Nephron progenitor cell (in vitro differentiated cells): ENCODE measurements around the gene FGF12.

ENCODE experiments used
- DNase-seq: peaks from one replicate; pipeline ENCODE4 v3.0.0; 2021
- H3K27ac Mint-ChIP-seq: 2 replicates; pipeline ENCODE4 v1.8.0; 2021; ENCODE audit warnings: mild to moderate bottlenecking, moderate library complexity, mixed read lengths
- H3K27me3 Mint-ChIP-seq: 2 replicates; pipeline ENCODE4 v1.8.0; 2021; ENCODE audit warnings: mild to moderate bottlenecking, low read depth, mixed read lengths; ENCODE audit not compliant: poor library complexity
- H3K36me3 Mint-ChIP-seq: 2 replicates; pipeline ENCODE4 v1.8.0; 2021; ENCODE audit warnings: low read depth, mixed read lengths
- H3K4me1 Mint-ChIP-seq: 2 replicates; pipeline ENCODE4 v1.8.0; 2021; ENCODE audit warnings: mixed read lengths
- H3K4me3 Mint-ChIP-seq: 2 replicates; pipeline ENCODE4 v1.8.0; 2021; ENCODE audit warnings: mild to moderate bottlenecking, moderate library complexity, mixed read lengths
- H3K9me3 Mint-ChIP-seq: 2 replicates; pipeline ENCODE4 v1.8.0; 2021; ENCODE audit warnings: mild to moderate bottlenecking, moderate library complexity, mixed read lengths
- CTCF ChIP-seq: fragments of 200-600 bp; sonication (generic); IDR thresholded peaks from 2 replicates; pipeline ENCODE4 v1.5.0; 2021; ENCODE audit warnings: antibody characterized with exemption

Gene FGF12

GRCh38 chr3:192408007-192408646 lies 319.2 kb downstream of the FGF12 start:
- no peak for TF ChIP-seq CTCF
- DNase-seq: peak; percentile 59
- H3K27ac Mint-ChIP-seq: no peak overlapping the region
- peaks cover 73% of the 10 kb centered on the region for H3K27me3 Mint-ChIP-seq
- H3K9me3 Mint-ChIP-seq: no peaks in the 10 kb centered on the region
- peak overlapping the region; percentile 90 for H3K4me3 Mint-ChIP-seq
- H3K4me1 Mint-ChIP-seq: peaks cover 14% of the 10 kb centered on the region
- no peaks in the 10 kb centered on the region for H3K36me3 Mint-ChIP-seq

- Mint-ChIP-seq H3K4me3 (no peak overlapping the region), H3K36me3 (no peaks in the 10 kb centered on the region), H3K27ac (no peak overlapping the region), H3K27me3 (peaks cover 5% of the 10 kb centered on the region), H3K4me1 (no peaks in the 10 kb centered on the region), H3K9me3 (no peaks in the 10 kb centered on the region)
- TF ChIP-seq CTCF: no peak
- no peak for DNase-seq
Measured at GRCh38 chr3:192399767-192400166, 327.6 kb downstream of the FGF12 start.

GRCh38 chr3:192397012-192397411 lies 330.3 kb downstream of the FGF12 start:
- DNase-seq: no peak
- peaks cover 4% of the 10 kb centered on the region for H3K27me3 Mint-ChIP-seq
- H3K4me1 Mint-ChIP-seq: no peaks in the 10 kb centered on the region
- no peak overlapping the region for H3K4me3 Mint-ChIP-seq
- H3K27ac Mint-ChIP-seq: no peak overlapping the region
- H3K36me3 Mint-ChIP-seq: no peaks in the 10 kb centered on the region
- no peaks in the 10 kb centered on the region for H3K9me3 Mint-ChIP-seq
- no peak for TF ChIP-seq CTCF

GRCh38 chr3:192395506-192395905 lies 331.8 kb downstream of the FGF12 start:
- H3K9me3 Mint-ChIP-seq: no peaks in the 10 kb centered on the region
- no peak overlapping the region for H3K27ac Mint-ChIP-seq

GRCh38 chr3:192392986-192393385 lies 334.4 kb downstream of the FGF12 start:
- no peak overlapping the region for H3K4me3 Mint-ChIP-seq
- H3K36me3 Mint-ChIP-seq: no peaks in the 10 kb centered on the region
- no peaks in the 10 kb centered on the region for H3K9me3 Mint-ChIP-seq
- H3K27me3 Mint-ChIP-seq: peaks cover 4% of the 10 kb centered on the region
- H3K27ac Mint-ChIP-seq: no peak overlapping the region
- no peaks in the 10 kb centered on the region for H3K4me1 Mint-ChIP-seq
- no peak for DNase-seq
- no peak for TF ChIP-seq CTCF

More at GRCh38 chr3:192395506-192395905, 331.8 kb downstream of the FGF12 start:
- TF ChIP-seq CTCF: no peak
- DNase-seq: no peak
- Mint-ChIP-seq H3K4me1 (no peaks in the 10 kb centered on the region), H3K36me3 (no peaks in the 10 kb centered on the region), H3K27me3 (peaks cover 4% of the 10 kb centered on the region), H3K4me3 (no peak overlapping the region)

- no peaks in the 10 kb centered on the region for H3K4me1 Mint-ChIP-seq
- no peaks in the 10 kb centered on the region for H3K36me3 Mint-ChIP-seq
- no peak for TF ChIP-seq CTCF
- DNase-seq: no peak
- peaks cover 2% of the 10 kb centered on the region for H3K27me3 Mint-ChIP-seq
- no peak overlapping the region for H3K27ac Mint-ChIP-seq
- no peaks in the 10 kb centered on the region for H3K9me3 Mint-ChIP-seq
- no peak overlapping the region for H3K4me3 Mint-ChIP-seq
Measured at GRCh38 chr3:192382861-192383260, 344.5 kb downstream of the FGF12 start.
